Measurements from ENCODE around the gene DOCK2. TPM values are rescaled to one million over a fixed set of nuclear protein-coding genes. Genes with fewer than 3 reads are reported as not detected.

Gene DOCK2
- total and polyA plus RNA-seq, 2 of the 8 experiments (the other 6 are each of a cell fraction or from before 2014, with no cell fraction given) = 3.9 to 5.7 TPM

DNA sequence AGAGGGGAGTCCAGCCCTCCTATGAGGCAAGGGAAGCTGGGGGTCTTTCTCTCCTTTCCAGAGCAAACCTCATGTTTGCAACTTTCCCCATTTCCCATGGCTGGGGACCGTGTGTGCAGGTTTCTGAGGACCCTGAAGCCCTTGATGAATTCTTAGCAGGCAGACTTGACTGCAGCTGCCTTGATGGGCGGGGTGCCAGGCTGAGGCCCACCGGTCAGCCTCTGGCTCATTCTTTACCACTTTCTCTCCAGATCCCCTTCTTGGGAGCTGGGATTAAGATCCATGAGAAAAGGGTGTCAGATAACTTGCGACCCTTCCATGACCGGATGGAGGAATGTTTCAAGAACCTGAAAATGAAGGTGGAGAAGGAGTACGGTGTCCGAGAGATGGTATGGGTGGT is 438.6 kb downstream of the DOCK2 start:
- H2BK12ac ChIP-seq (ENCODE audit: low read depth, low read length) = no peak overlapping the region
- no peak for FAIRE-seq
- H3K23ac ChIP-seq (ENCODE audit: insufficient read length) = no peak overlapping the region
- WGBS, 2 experiments (ENCODE audit: extremely low coverage in 1 of 2, insufficient coverage in 1 of 2, insufficient read length in 1 of 2, insufficient replicate concordance in 2 of 2, low coverage in 1 of 2, low lambda C conversion rate in 2 of 2, missing lambda C conversion rate in 1 of 2) = 88% methylated on average over 7 of the region's 7 CpGs; no CpG with 5 or more reads in 1 of the 2 experiments
- no peak overlapping the region for H3K18ac ChIP-seq (ENCODE audit: extremely low read depth, low read length)
- H2BK120ac ChIP-seq (replicated peaks; ENCODE audit: low read depth, low read length) = no peak overlapping the region
- POLR2A ChIA-PET (ENCODE audit: partially characterized antibody) = no interaction called here
- H3K4me1 ChIP-seq (replicated peaks in 1 of 4; ENCODE audit: control insufficient read depth in 3 of 4, insufficient read depth in 4 of 4, low read length in 3 of 4) = no peaks in the 10 kb centered on the region
- no peak overlapping the region for H2BK20ac ChIP-seq (ENCODE audit: low read length)
- H3K9me3 ChIP-seq (ENCODE audit: insufficient read depth in 2 of 2, low read depth in 1 of 2, low read length in 1 of 2) = no peaks in the 10 kb centered on the region
- H2BK15ac ChIP-seq (ENCODE audit: low read length) = no peak overlapping the region
- no peak overlapping the region for H3K4ac ChIP-seq (replicated peaks; ENCODE audit: insufficient read length, low read depth, low read length)
- H3K9ac ChIP-seq (replicated peaks in 1 of 4; ENCODE audit: extremely low read depth in 1 of 4, low read depth in 3 of 4, low read length in 3 of 4) = no peak overlapping the region
- H3K23me2 ChIP-seq (ENCODE audit: low read depth, low read length) = no peaks in the 10 kb centered on the region
- TF ChIP-seq CEBPB (IDR thresholded peaks at IDR 0.05; ENCODE audit: low read depth, low read length) = no peak
- TF ChIP-seq BACH1 (IDR thresholded peaks at IDR 0.05; ENCODE audit: low read length) = no peak
- TF ChIP-seq TCF12 (IDR thresholded peaks at IDR 0.05; ENCODE audit: low read depth, low read length) = no peak
- no peak for TF ChIP-seq NRF1 (IDR thresholded peaks at IDR 0.05; ENCODE audit: low read depth, low read length)
- TF ChIP-seq KDM1A (IDR thresholded peaks at IDR 0.05; ENCODE audit: borderline replicate concordance, low read length) = no peak
- TF ChIP-seq TAF7 (optimal IDR thresholded peaks at IDR 0.05; ENCODE audit: borderline replicate concordance, low read depth, low read length) = no peak
- no peak for TF ChIP-seq POLR2A (IDR thresholded peaks at IDR 0.05; ENCODE audit: control extremely low read depth in 1 of 2, low read depth in 2 of 2, low read length in 2 of 2)
- H3K27me3 ChIP-seq (replicated peaks in 1 of 4; ENCODE audit: control insufficient read depth in 3 of 4, extremely low read depth in 1 of 4, insufficient read depth in 3 of 4, low read length in 3 of 4) = no peaks in the 10 kb centered on the region; a peak in 1 of 7 replicates
- H3K79me1 ChIP-seq (ENCODE audit: low read depth, low read length) = no peaks in the 10 kb centered on the region
- H4K8ac ChIP-seq (ENCODE audit: extremely low read depth, insufficient read depth, low read length) = no peak overlapping the region
- H3K14ac ChIP-seq (ENCODE audit: insufficient read length) = no peak overlapping the region
- no peak overlapping the region for H2BK5ac ChIP-seq (ENCODE audit: low read depth, low read length)
- no peak overlapping the region for H3K4me2 ChIP-seq (ENCODE audit: insufficient read depth in 1 of 2, low read depth in 2 of 2, low read length in 2 of 2)
- H3K56ac ChIP-seq (replicated peaks; ENCODE audit: insufficient read length, low read depth, low read length) = no peak overlapping the region
- no peak overlapping the region for H4K5ac ChIP-seq (ENCODE audit: insufficient read length, low read depth, low read length)
- no peak overlapping the region for H3K4me3 ChIP-seq (ENCODE audit: extremely low read depth in 1 of 4, insufficient read depth in 2 of 4, low read depth in 3 of 4, low read length in 4 of 4)
- no peak overlapping the region for H2AFZ ChIP-seq (ENCODE audit: low read length)
- H2AK5ac ChIP-seq (ENCODE audit: low read depth, low read length) = no peak overlapping the region
- DNase-seq (ENCODE audit: low read depth in 1 of 2, low spot score in 2 of 2) = no peak
- CTCF ChIA-PET (ENCODE audit: partially characterized antibody) = interaction anchor here (1.1 to 1.4 kb wide), 3 partner anchors 24 to 108 kb away, joined by 3 to 5 read pairs (median 4); no protein-coding TSS in a partner anchor
- H4K91ac ChIP-seq (replicated peaks; ENCODE audit: insufficient read length, low read length) = no peak overlapping the region
- H4K20me1 ChIP-seq (replicated peaks in 1 of 2; ENCODE audit: control insufficient read depth in 1 of 2, insufficient read depth in 2 of 2, low read length in 2 of 2) = no peaks in the 10 kb centered on the region
- no peaks in the 10 kb centered on the region for H3K36me3 ChIP-seq (ENCODE audit: control insufficient read depth in 2 of 4, insufficient read depth in 4 of 4, low read length in 3 of 4)
- no peaks in the 10 kb centered on the region for H3K79me2 ChIP-seq (ENCODE audit: control insufficient read depth in 1 of 2, insufficient read depth in 2 of 2, low read length in 2 of 2)
- no peak overlapping the region for H3K27ac ChIP-seq (ENCODE audit: low read depth, low read length)
